GM18507 (cell line): ENCODE results near the gene GPX3.

Experiments
- DNase-seq: peaks from one replicate; pipeline ENCODE4 v3.0.0; 2011; ENCODE audit warnings: low read depth; ENCODE audit not compliant: insufficient read length; ENCODE audit errors: extremely low spot score
- FAIRE-seq: peaks from 2 replicates; lab custom pipeline; 2011; peaks lifted over from hg19 to GRCh38; lab: Jason Lieb, UNC

The GPX3 gene, protein sequence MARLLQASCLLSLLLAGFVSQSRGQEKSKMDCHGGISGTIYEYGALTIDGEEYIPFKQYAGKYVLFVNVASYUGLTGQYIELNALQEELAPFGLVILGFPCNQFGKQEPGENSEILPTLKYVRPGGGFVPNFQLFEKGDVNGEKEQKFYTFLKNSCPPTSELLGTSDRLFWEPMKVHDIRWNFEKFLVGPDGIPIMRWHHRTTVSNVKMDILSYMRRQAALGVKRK

DNA sequence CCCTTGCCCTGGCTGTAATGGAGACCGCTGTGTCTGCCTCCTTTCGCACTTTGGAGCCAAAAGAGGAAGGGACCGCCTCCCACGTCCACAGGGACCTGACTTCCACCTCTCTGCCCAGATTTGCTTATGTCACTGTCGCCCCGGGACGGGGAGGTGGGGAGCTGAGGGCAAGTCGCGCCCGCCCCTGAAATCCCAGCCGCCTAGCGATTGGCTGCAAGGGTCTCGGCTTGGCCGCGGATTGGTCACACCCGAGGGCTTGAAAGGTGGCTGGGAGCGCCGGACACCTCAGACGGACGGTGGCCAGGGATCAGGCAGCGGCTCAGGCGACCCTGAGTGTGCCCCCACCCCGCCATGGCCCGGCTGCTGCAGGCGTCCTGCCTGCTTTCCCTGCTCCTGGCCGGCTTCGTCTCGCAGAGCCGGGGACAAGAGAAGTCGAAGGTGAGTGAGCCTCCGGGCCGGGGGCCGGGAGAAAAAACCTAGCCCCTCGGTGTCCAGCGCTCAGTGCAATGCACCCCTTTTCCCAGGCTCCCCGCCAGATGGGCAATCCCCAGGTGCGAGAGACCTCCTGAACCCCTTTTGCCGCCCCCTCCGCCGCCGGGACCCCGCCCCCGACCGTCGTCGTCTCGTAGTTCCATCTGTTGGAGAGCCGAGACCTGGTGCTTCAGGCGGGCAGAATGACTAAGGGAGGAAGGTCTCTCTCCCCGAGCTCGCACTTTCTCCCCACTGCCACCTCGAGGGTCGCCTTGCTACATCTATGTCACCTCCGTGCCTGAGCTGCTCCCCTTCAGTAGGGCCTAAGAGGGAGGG is at the start of gene GPX3:
Gene GPX3, plus strand, starts transcription at position 288 of the 807 bp plus-strand sequence. Its CDS starts 64 bp downstream, at position 352.
- FAIRE-seq (no peak), DNase-seq (peak; percentile 22)

DNA sequence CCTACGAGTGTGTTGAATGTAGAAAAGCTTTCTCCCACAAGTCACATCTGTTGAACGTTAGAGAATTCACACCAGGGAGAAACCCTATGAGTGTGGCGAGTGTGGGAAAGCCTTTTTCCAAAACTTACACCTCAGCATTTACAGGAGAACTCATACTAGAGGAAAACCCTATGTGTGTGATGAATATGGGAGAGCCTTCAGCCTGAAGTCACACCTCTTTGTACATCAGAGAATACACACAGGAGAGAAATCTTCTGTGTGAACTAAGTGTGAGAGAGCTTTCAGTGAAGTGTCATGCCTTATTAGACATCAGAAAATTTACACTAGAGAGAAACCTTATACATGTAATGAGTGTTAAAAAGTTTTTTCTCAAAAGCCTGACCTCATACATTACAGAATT is 41.8 kb upstream of the GPX3 start:
- FAIRE-seq, result no peak
- no peak for DNase-seq

DNA sequence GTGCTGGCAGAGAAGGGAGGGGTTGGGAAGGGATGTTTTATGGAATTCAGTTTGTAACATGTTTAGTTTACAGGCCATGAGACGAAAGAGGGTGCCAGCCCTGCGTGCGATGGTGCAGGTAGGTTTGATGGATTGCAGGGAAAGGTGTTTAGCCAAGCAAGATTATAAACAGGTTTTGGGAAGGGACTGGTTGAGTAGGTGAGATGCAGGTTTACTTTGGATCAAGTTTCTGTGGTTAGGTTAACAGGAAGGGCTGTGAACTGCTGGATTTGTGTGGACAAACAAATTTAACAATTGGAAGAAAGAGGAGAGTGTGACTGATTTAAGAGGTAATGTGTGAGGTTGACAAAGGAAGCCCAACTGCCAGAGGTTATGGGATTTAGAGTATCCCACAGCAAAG is 32.6 kb upstream of the GPX3 start:
- DNase-seq, result no peak
- FAIRE-seq, result no peak

DNA sequence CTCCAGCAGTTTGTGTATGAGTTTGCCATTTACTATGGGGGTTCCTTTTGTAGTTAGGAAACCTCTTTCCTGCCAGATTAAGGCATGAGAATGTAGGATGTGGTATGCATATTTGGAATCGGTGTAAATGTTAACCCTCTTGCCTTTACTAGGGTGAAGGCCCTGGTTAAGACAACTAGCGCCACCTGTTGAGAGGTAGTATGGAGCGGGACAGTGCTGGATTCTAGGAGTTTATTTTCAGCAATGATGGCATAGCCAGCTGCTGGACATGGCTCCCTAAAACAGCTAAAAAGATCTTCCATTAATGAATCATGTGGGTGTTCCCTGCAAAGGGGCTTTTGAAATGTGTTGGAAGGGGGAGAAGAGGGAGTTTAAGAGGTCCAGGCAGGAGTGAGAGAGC is 30.7 kb upstream of the GPX3 start:
- DNase-seq (no peak), FAIRE-seq (no peak)

DNA sequence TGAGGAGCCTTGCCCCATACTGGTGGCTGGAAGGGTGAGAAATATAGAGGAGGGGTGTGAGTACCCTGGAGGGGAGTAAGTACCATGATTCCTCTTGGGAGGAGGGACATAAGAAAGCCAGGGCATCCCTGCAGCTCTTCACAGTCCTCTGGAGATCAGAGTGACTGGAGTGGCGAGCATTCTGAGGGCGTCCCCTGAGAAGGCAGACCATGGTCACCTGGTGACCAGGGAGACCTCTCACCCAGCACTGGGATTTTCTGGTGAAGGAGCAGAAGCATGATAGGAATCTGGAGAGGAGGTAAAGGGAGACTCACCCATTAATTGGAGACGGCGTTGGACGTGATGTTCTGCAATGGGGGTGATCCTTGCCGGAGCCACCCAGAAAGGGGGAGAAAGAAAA is 27.7 kb upstream of the GPX3 start:
- no peak for DNase-seq
- no peak for FAIRE-seq

DNA sequence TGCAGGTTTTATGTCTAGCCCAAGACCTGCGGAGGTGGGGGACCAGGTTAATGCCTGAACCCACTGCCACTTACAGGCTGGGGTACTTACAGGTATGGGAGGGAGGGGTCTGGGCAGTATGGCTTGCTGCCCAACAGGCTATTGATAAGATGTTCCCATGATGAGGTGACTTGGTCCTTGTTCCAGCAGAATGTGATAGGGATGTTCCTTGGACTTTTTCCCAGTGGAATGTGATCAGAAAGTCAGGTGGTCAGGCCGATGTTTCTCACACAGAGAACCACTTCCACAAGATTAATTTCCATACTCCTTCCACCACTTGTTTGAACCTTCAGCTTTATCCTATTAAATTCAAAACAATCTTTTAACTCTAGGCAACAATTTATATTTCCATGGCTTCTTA is 27.0 kb upstream of the GPX3 start:
- DNase-seq, result no peak
- FAIRE-seq, result no peak

DNA sequence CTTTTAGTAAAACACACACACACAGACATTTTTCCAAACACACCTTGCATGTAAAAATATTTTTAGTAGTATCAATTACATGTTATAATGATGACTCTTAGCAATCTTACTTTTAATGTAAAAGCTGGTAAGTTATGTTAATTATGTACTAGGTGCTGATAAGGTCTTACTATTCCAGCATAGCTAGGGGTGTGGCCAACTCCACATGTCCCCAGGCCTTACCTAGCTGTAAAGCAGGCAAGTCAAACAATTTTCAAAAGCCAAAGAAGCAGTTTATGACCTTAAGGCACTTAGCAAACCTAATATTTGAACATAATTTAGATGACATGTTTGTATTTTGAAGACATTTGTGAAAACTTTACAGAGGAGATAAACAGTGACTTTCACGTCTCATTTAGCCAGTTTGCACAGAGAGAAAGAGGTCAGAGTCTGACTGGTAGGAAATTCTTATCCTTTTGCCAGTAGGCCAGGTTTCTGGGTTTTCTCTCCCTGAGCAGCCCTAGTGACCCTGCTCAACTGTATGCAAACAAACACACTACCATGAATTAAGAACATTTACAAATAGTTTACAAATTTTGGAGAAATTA is 26.5 kb upstream of the GPX3 start:
- FAIRE-seq (no peak), DNase-seq (no peak)

DNA sequence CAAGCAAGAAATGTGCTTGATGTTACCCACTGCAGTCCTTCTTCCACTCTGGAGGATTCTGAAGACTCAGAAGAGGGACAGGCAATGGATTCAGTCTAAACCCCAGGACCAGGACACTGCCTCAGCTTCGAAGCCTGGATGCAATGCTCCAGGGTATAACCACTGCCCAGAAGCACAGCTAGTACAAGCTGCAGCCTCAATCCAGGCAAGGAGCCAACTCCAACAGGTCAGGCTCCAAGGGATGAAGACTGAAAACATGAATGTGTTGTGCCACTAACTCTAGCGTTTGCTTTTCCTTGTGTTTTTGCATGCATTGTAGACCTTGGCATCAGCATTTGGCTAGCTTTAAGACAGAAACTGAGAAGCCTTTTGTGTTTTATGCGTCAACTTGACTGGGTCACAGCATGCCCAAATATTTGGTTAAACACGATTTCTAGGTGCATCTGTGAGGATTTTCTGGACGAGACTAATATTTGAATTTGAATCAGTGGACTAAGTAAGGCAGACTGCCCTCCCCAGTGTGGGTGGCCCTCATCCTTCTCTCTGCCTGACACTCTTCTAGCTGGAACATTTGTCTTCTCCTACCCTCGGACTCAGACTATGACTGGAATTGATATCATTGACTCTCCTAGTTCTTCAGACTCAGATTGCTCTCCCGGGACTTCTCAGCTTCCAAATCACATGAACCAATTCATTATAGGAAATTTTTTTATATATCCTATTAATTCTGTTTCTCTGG is 20.5 kb upstream of the GPX3 start:
- DNase-seq, result no peak
- no peak for FAIRE-seq

DNA sequence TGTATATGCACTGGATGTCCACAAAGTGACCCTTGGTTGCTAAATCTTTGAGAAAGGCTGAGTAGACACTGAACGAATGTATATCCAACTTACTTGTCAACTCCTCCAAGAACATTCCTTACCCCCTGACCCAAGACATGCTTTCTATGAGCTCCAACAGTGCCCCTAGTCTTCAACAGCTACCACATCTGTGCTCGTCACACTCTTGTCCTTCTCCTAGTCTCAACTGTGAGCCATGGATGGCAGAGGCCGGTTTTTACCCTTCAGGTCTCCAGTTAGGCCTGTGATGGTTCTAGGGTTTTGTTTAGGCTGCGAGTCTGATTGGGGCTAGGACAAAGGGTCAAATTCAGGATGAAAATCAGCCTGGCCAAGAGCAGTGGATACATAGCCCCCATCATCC is 19.0 kb upstream of the GPX3 start:
- DNase-seq (no peak), FAIRE-seq (no peak)

DNA sequence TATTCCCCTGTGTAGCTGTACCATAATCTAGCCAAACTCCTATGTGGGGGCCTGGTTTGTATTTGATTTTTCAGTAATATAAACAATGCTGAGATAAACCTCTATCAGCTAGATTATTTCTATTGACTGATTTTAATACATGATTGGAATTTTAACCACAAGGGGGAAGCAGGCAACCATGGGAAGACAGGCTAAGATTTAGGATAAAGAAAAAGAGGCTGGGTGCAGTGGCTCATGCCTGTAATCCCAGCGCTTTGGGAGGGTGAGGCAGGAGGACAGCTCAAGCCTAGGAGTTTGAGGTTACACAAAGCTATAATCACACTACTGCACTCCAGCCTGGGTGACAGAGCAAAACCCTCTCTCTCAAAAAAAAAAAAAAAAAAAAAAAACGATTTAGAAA is 18.1 kb upstream of the GPX3 start:
- FAIRE-seq (no peak), DNase-seq (no peak)

DNA sequence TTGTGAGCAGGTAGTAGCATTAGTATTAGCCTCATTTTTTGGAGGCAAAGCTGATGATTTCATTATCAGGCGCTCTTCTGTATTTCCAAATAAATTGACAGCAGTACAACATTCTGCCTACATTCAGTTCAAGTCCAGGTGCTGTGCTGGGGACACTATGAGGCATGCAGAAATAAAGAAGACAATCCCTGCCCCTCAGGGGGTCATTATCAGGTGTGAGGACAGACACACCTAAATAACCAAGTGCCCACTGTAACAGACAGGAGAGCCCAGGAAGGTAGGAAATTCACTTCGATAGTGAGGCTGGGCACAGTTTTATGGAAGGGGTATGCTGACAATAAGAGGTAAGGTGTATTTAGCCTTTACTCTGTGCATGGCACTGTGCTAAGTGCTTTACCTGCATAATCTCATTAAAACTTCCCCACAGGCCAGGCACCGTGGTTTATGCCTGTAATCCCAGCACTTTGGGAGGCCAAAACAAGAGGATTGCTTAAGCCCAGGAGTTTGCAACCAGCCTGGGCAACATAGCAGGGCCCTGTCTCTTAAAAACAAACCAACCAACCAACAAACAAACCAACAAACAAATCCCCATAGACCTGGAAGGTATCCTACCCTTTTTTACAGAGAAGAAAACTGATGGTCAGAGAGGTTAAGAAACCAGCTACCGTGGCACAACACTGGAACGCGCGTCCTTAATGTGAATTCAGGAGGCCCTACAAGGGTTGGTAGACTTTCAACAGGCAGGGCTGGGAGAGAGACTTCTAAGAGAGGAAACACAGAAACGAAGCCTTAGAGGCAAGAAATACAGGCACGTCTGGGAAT is 17.5 kb upstream of the GPX3 start:
- DNase-seq, result no peak
- FAIRE-seq, result no peak

DNA sequence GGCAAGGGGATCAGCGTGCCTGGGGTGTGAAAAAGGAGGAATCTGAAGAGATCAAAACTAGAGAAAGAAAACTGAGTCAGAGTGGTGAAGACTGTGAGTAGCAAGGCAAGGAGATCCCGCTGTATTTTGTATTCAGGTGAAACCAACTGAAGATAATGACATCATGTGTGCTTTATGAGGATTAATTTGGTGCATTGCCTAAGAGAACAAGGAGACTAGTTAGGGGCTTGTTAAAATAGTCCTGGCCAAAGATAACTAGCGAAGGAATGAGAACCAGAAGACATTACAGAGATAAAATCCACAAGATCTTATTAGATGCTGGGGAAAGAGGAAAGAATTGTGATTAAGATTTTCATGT is 16.9 kb upstream of the GPX3 start:
- FAIRE-seq, result no peak
- no peak for DNase-seq

DNA sequence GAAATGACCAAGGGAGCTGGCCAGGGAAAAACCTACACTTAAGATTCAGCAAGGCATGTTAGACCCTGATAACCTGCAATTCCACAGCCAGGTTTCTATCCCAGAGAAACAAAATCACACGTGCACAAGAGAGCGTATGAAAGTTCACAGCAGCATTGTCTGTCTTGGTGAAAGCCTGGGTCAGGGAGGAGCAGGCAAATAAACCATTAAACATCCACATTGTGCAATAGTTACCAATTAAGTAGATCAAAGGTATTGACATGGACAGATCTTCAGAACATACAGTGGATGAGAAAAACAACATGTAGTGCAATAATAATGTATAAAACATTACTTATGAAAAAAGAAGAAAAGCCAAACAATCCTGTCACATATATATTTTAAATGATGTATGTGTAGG is 15.9 kb upstream of the GPX3 start:
- FAIRE-seq (no peak), DNase-seq (no peak)

DNA sequence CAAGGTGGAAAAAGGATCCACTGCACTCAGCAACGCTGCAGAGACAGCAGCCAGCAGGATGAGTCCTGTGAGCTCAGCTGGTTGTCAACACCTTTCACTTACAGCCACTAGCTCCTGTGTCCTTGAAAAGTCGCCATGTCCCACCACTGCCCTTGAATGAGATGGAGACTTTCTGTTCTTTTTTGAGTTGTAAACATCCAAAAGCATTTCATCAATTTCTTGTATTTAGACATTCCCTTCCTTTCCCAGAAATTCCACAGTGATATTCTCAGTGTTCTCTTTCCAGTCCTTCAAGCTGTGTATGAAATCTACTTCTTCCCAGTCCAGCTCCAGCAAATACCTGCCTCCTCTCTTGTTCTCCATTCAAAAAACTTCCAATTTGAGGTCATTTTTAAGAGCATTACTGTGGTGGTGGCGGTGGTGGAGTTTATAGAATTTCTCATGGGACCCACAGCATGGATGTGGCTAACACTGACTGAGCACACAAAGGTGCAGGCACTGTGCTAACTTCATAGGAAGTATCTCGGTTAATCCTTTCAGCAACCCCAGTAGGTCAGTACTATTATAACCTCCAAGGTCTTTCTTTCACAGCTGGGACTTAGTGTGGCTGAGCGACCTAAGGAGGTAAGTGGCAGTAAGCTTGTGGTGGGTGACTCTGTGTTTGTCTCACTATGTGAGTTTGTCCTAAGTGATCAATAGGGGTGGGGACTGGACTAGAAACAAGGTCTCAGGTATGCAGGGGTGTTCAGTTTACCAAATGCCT is 15.0 kb upstream of the GPX3 start:
- no peak for DNase-seq
- FAIRE-seq, result no peak

DNA sequence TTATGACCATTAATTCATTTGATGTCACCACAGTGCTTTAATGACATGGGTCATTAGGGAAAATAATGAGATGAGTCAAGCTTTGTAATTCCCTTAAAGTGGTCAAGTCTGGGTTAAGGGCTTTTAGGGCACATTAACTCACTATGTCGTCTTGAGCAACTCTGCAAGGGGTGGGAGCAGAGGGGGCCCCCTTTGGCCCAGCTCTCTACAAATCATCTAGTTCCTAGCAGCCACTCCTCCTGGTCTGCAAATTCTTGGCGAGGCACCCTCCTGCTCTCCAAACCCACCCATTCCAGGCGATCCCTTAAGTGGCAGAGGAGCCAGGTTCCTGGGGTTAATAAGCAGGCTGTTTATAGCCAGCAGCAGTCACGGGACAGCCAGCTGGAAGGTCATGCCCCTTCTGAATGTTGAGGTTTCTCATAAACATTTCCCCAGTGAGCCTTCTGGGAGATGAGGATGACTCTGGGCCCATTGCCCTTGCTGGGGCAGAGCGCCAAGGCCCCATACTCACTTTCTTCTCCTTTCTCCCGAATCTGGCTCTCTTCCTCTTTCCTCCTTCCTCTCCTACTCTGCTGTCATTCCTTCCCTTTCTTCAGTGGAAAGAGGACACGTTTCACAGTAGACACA is 14.3 kb upstream of the GPX3 start:
- no peak for FAIRE-seq
- DNase-seq, result no peak

DNA sequence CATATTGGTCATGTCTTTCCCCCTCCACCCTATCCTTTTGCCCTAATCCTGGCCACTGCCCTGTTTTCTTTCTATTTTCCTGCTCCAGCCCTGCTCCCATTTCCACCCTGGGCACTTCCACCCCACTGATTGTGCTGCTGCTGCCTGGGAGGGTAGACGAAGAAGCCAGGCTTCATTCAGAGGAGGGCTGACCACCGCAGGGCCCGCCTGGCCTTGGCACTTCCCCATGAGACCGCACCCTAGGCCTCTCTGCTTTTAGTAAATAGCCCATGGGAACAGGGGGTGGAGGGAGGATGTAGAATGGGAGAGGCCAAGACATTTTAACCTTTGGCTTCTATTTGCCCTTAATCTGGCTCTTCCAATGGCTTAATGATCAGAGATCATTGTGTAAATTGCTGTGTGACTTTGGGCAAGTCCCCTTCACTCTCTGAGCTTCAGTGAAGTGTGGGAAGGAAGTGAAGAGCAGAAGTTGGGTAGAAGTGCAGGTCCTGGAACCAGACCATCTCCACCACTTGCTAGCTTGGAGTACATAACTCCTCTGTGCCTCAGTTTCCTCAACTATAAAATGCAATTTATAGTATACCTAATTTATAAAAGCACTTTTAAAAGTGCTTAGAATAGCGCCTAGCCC is 13.6 kb upstream of the GPX3 start:
- DNase-seq (no peak), FAIRE-seq (no peak)

DNA sequence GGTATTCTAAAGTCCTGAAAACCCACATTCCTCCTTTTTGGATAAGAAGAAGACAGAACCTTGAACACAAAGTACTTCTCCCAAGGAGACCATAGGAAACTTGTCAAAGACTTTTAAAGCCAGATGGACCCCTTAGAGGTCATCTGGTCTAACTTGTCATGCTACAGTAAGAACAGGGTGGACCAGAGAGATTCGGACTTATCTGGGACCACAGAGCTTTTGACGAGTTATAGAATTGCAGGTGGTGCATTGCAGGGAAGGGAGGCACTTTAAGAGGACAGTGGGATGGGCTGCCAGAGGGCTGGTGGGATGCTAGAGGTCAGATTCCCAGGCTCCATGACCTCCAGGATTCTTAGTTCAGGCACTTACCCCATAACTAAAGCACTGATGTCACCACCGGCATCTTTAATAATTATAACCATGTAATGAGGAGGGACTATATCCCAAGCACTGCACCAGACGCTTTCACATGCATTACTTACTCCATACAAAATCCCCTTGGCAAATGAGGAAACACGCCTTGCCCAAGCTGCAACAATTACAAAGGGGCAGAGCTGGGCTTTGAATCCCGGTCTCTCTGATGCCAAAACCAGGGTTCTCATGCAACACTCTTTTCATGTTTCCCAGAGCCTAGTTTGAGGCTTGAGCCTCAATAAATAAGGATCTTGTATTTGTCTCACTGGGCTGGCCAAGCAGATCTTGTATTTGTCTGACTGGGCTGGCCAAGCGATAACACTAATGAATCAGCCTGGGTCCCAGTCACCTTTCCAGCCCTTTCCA is 12.8 kb upstream of the GPX3 start:
- DNase-seq, result no peak
- FAIRE-seq, result no peak

DNA sequence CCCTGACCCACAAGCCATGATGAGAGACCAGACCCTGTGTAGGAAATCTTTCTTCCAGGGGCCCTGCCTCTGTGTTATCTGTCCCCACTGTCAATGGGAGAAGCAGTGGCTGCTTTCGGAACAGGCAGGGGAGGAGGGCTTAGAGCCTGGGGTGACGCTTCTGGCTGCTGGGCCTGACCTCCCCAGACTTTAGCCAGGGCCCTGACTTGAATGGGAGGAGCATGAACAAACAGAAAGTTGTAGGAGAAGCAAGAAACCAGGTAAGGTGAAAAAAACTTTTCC is 12.2 kb upstream of the GPX3 start:
- DNase-seq (no peak), FAIRE-seq (no peak)
